Measurements from ENCODE around the gene TDP2.
A peak's percentile ranks its signal among the peaks of the same experiment; 100 is the strongest.

Gene TDP2

DNA sequence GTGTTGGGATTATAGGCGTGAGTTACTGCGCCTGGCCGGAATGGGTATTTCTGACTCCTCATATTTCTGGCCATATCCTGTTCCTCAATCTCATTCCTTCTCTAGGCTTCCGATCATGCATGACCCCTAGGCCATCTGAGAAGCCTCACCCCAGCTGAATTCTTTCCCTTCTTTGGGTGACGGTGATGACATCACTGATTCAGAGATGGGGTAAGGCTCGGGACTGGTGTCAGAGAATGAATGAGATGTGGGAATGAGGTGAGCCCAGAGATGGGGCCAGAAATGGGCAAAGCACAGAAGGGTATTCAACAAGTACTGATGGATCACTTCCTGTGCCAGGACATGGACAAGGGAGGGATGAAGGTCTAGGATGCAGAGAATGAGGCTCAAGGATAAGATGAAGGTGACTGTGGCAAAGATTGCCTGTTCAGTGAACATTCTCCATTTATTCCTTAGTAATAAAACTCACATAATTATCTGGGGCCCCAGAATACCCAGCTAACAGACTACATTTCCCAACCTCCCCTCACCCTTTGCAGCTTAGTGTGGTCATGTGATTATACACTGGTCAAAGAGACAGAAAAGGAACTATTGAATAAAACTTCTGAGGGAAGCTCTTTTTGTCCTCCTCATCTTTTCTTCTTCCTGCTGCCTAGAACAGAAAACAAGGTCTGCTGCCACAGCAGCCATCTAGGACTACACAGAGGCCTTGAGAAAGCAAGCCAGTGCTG, 60.3 kb downstream of the TDP2 start:
- Histone ChIP-seq H3K9me3 (ENCODE audit: low read length) (no peaks in the 10 kb centered on the region), H3K27ac (ENCODE audit: low read depth, low read length, poor library complexity, severe bottlenecking) (no peak overlapping the region), H3K9ac (ENCODE audit: low read length) (no peak overlapping the region), H2AFZ (ENCODE audit: low read length) (no peak overlapping the region), H3F3A (ENCODE audit: insufficient read depth, low read length) (no peaks in the 10 kb centered on the region), H3K4me3 (ENCODE audit: low read depth, low read length, poor library complexity, severe bottlenecking) (no peak overlapping the region), H3K4me2 (ENCODE audit: low read length) (no peak overlapping the region), H4K20me1 (ENCODE audit: insufficient read depth, low read length) (no peaks in the 10 kb centered on the region), H3K79me2 (ENCODE audit: insufficient read depth, low read length) (no peaks in the 10 kb centered on the region), H3K36me3 (ENCODE audit: insufficient read depth, low read length) (no peaks in the 10 kb centered on the region), H3K4me1 (ENCODE audit: insufficient read depth, low read length, severe bottlenecking) (no peaks in the 10 kb centered on the region), H3K9me2 (ENCODE audit: low read depth, low read length) (no peaks in the 10 kb centered on the region), H3K27me3 (ENCODE audit: insufficient read depth, low read length) (0 out of 2 replicates have a peak, but pooled peaks cover 5% of the 10 kb centered on the region)
- TF ChIP-seq, protein P1, sequence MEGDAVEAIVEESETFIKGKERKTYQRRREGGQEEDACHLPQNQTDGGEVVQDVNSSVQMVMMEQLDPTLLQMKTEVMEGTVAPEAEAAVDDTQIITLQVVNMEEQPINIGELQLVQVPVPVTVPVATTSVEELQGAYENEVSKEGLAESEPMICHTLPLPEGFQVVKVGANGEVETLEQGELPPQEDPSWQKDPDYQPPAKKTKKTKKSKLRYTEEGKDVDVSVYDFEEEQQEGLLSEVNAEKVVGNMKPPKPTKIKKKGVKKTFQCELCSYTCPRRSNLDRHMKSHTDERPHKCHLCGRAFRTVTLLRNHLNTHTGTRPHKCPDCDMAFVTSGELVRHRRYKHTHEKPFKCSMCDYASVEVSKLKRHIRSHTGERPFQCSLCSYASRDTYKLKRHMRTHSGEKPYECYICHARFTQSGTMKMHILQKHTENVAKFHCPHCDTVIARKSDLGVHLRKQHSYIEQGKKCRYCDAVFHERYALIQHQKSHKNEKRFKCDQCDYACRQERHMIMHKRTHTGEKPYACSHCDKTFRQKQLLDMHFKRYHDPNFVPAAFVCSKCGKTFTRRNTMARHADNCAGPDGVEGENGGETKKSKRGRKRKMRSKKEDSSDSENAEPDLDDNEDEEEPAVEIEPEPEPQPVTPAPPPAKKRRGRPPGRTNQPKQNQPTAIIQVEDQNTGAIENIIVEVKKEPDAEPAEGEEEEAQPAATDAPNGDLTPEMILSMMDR (IDR thresholded peaks at IDR 0.05; ENCODE audit: low read length) = no peak
- TF ChIP-seq EZH2 (IDR thresholded peaks at IDR 0.05; ENCODE audit: borderline replicate concordance, low read length) = no peak

DNA sequence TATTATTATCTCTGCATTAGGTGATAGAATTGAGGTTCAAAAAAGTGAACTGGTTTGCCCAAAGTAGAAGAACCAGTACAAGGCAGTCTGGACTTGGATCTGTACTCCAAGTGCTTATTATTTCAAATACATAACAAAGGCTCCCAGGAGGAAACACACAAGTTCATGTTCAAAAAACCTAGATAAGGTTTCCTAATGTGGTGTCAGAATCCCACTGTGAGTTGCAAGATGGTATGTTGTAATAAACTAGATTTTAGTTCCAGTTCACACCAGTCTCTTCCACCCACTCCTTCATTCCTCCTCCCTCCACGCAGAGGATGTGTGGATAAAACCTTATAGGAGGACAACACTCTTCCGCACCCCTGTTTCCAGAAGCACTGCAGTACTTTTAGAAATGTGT, 63.5 kb downstream of the TDP2 start:
- Histone ChIP-seq H3K27me3 (ENCODE audit: insufficient read depth, low read length) (no peaks in the 10 kb centered on the region), H3K4me3 (ENCODE audit: low read depth, low read length, poor library complexity, severe bottlenecking) (no peak overlapping the region), H3K9ac (ENCODE audit: low read length) (no peak overlapping the region), H3K4me2 (ENCODE audit: low read length) (no peak overlapping the region), H3K27ac (ENCODE audit: low read depth, low read length, poor library complexity, severe bottlenecking) (no peak overlapping the region), H3K9me3 (ENCODE audit: low read length) (no peaks in the 10 kb centered on the region), H2AFZ (ENCODE audit: low read length) (no peak overlapping the region), H3F3A (ENCODE audit: insufficient read depth, low read length) (no peaks in the 10 kb centered on the region), H3K36me3 (ENCODE audit: insufficient read depth, low read length) (no peaks in the 10 kb centered on the region), H3K9me2 (ENCODE audit: low read depth, low read length) (no peaks in the 10 kb centered on the region), H3K79me2 (ENCODE audit: insufficient read depth, low read length) (no peaks in the 10 kb centered on the region), H3K4me1 (ENCODE audit: insufficient read depth, low read length, severe bottlenecking) (no peaks in the 10 kb centered on the region), H4K20me1 (ENCODE audit: insufficient read depth, low read length) (no peaks in the 10 kb centered on the region)
- TF ChIP-seq, protein P1 (IDR thresholded peaks at IDR 0.05; ENCODE audit: low read length) = no peak
- no peak for TF ChIP-seq EZH2 (IDR thresholded peaks at IDR 0.05; ENCODE audit: borderline replicate concordance, low read length)

DNA sequence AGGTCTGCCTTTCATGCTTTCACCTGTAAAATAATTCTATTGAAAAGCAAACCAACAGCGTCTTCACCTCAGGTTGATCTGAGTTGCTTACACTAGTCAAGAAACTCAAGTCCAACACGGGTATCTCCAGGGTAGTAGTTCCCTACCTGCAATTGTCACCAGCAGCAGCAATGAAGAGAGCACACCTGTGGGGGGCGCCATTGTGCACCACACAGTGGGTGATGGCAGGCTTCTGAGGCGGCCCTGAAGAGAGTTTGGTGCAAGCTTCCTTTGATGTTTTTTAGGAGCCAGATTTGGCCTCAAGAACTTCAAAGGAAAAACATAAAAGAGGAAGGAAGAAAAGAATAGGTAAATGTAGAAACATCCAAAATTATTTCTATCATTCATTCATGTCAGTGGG, 65.8 kb downstream of the TDP2 start:
- H3F3A ChIP-seq (ENCODE audit: insufficient read depth, low read length) = no peaks in the 10 kb centered on the region
- H3K36me3 ChIP-seq (ENCODE audit: insufficient read depth, low read length) = no peaks in the 10 kb centered on the region
- H3K9ac ChIP-seq (ENCODE audit: low read length) = no peak overlapping the region
- H4K20me1 ChIP-seq (ENCODE audit: insufficient read depth, low read length) = no peaks in the 10 kb centered on the region
- no peak overlapping the region for H3K4me2 ChIP-seq (ENCODE audit: low read length)
- H3K4me3 ChIP-seq (ENCODE audit: low read depth, low read length, poor library complexity, severe bottlenecking) = no peak overlapping the region
- no peaks in the 10 kb centered on the region for H3K79me2 ChIP-seq (ENCODE audit: insufficient read depth, low read length)
- H3K27me3 ChIP-seq (ENCODE audit: insufficient read depth, low read length) = no peaks in the 10 kb centered on the region
- H3K4me1 ChIP-seq (ENCODE audit: insufficient read depth, low read length, severe bottlenecking) = no peaks in the 10 kb centered on the region
- no peak for TF ChIP-seq EZH2 (IDR thresholded peaks at IDR 0.05; ENCODE audit: borderline replicate concordance, low read length)
- TF ChIP-seq, protein P1 (IDR thresholded peaks at IDR 0.05; ENCODE audit: low read length) = peak; percentile 58
- no peaks in the 10 kb centered on the region for H3K9me3 ChIP-seq (ENCODE audit: low read length)
- H3K9me2 ChIP-seq (ENCODE audit: low read depth, low read length) = no peaks in the 10 kb centered on the region
- no peak overlapping the region for H2AFZ ChIP-seq (ENCODE audit: low read length)
- H3K27ac ChIP-seq (ENCODE audit: low read depth, low read length, poor library complexity, severe bottlenecking) = no peak overlapping the region

All from OCI-LY1 (cell line).